Activated effector memory CD4-positive, alpha-beta T cell treated with Interleukin-2 at 50 U/mL for 16 hours (primary cell): ENCODE results near the gene RNASE13.
A peak's percentile ranks its signal among the peaks of the same experiment; 100 is the strongest.
"Not testable (repeated sequence)": the region's sequence is repeated elsewhere in the genome, so short reads cannot be mapped to it uniquely, and the experiment has no call there.

Experiments used
- DNase-seq: peaks from one replicate; pipeline ENCODE4 v3.0.0-alpha.2; 2020

RNASE13 gene

DNA sequence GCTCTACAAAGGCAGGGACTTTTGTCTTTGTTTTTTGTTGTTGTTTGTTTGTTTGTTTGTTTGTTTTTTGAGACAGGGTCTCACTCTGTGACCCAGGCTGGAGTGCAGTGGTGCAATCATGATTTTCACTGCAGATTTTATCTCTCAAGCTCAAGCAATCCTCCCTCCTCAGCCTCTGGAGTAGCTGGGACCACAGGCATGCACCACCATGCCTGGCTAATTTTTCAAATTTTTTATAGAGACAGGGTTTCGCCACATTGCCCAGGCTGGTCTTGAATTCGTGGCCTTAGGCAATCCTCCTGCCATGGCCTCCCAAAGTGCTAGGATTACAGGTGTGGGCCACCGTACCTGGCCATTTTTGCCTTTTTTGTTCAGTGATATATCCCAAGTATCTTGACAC is 6.3 kb upstream of the RNASE13 start:
- DNase-seq = not testable (repeated sequence)

DNA sequence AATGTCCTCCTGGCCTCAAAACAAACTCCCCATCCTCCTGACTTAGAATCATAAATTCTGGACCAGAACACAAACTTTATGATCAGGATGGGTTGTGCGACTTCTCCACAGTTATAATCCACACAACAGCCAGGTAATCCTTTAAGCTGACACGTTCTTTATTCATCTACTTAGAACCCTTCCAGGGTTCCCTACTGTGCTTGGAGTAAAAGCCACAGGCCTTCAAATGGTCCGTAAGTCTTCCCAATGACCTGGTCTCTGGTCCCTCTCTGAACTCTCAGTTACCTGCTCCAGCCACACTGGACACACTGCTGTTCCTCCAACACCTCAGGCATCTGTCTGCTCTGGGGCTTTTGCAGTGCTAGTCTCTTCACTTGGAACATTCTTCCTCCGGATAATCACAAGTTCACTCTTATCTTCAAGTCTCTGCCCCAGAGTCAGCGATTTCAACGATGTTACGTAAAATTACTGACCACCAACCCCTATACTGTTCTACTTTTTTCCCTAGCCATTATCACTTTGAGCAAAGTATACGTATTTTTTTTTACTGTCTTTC is 5.8 kb upstream of the RNASE13 start:
- no peak for DNase-seq

DNA sequence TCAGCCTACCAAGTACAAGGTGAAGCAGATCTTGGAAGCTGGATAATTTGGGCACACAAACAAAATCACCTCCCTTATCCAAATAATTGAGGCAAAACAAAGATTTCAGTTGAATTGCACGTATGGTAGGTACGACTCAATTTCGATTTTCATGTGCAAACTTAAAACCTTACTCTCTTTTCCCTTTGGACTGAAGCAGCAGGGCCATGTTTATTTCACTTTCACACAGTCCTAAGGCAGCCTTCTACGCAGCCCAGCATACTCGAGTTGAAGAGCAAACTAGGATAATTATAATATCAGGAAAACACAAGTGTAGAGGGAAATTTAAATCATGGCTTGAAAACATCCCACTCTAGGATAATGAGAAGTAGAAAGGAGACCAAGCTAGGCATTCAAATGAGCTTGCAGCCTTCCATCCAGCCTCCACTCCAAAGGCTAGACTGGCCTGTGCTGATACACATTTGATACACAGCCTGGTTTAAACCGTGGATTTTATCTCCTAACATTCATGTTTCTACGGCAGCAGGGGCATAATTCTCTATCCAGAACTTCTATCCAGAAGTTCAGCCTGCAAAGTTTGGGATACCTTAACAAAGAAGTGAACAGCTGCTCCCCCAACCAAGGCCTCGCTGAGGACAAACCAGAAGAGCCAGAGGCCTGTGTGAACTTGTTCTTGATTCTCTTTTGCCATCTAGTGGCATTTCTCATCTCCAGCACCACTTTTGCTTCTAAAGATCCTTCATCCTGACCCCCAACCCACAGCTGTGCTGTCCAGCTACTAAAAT is 5.2 kb upstream of the RNASE13 start:
- DNase-seq = no peak

DNA sequence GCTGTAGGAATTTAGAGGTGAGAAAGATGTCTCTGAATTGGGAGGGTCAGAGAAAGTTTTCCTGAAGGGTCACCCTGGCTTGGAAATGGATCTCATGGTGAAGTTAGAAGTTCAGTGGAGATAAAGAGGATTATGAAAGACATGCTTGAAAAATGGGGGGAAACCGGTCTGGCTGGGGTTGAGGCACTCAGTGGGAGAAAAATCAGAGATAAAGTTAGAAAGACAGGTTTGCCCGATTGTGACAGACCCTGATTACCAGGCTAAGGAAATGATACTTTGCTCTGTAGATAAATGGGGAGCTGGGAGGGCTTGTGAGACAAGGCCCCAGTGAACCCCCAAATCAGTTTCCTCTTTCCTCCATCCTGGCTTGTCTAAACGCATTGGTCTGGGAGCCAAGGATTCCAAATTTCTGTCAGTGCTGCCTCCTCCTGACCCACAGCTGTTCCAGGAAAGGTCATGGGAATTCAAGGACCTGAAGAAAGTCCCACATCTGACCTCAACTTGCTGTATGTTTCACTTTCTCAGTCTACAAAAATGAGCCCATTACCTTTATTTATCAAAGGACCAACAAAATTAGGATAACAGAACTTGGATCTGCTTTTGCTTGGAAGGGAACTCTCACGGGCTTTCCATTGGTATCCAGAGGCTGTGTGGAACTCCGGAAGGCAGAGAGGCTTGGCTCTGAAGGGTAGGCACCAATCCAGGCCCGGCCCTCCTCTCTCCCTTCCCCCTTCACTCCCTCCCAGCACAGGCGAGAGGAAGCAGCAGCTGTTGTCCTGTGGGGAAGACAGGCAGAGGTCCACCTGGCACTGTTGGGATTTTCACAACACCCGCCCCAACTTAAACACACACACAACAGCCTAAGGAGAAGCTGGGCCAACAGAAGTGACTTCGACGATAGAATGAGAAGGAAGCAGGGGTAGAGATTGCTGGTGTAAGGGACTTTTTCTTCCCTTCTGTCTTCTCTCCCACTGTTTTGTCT is 4.1 kb upstream of the RNASE13 start:
- no peak for DNase-seq

DNA sequence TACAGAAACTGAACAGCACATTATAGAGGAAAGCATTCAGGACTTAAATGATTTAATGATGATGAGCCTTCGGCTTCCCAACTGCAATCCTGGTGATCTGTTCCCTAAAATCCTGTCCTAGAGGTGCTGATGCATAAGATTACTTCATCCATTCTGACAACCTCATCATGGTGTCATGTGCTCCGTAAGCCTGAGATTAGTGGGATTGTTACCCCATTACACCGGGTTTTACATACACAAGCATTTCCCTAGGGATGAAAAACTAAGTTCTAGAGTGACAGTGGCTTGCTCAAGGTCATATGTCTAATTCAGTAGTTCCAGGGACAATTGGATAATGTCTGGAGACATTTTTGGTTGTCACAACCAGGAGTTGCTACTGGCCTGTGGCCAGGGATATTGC is 2.5 kb upstream of the RNASE13 start:
- DNase-seq = no peak

DNA sequence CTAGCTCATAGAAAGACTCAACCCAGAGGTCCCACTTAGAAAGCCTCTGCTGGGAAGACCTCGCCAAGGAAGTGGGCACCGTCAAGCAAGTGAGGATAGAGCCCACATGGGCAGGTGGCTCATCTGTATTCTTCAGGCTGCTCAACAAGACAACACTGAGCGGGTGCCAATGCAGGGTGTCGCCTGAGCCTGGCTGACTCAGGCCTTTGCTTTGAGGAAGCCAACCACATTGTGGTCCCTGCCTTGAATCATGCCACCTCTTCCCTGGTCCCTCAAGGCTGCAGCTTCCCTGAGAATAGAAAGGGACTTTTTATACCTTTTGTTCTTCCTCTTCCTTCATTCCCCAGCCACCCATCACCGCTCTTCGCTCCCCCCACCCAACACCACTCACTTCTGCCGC is 2.1 kb upstream of the RNASE13 start:
- no peak for DNase-seq

DNA sequence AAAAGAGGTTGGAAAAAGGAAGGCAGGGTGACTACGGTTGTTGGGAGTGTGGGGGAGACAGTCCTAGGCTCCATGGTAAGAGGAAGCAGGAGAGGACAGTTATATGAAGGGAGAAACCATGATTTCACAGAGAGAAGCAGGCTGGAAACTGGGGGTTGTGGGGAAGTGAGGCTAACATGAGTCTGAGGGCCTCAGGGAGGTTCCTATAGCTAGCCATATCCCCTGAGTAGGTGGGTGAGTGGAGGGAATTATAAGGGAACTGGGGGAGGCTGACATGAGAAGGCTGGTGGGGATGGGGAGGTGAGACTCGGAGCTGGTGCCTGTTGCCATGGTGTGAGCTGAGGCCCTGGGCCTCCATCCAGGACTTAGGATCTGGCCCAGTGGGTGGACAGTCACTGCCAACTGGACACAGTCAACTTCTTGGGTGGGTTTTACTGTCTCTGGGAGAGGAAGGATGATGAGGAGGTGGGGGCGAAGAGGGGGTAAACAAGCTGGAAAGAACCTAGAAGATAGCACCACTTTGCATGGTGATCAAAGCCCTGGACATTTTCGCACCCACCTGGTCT is 1.4 kb downstream of the RNASE13 start:
- no peak for DNase-seq

DNA sequence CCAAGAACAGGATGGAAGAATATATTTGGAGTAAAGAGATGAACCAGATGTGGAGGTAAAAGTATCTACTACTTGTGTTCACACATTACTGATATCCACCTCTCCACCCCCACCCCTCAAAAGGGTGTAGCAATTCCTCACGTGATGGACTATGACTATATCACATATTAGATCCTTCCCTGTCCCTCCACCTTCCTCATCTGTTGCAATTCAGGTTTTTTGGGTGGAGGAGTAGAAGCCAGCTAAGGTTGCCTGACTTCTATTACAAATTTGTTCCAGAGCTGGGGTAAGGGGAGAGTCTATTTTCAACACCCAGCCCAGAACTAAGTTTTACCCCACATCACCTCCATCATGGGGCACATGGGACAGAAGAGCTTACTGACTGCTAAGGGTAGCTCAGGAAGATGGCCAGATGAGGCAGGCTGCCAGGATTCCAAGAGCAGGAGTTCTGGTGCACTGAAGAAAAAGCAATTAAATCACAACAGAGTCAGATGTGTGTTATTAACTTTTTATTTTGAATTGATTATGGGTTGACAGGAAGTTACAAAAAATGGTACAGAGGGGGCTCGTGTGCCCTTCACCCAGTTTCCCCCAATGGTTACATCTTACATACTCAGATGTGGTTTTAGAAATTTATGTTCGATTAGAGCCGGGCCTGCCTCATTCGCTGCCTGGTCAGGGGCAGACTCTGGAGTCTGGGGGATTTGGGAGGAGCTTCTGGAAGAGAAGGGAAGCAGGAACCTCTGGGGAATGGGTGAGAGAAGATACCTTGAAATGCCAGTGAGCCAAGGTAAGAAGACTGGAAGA is 2.1 kb downstream of the RNASE13 start:
- DNase-seq = no peak

DNA sequence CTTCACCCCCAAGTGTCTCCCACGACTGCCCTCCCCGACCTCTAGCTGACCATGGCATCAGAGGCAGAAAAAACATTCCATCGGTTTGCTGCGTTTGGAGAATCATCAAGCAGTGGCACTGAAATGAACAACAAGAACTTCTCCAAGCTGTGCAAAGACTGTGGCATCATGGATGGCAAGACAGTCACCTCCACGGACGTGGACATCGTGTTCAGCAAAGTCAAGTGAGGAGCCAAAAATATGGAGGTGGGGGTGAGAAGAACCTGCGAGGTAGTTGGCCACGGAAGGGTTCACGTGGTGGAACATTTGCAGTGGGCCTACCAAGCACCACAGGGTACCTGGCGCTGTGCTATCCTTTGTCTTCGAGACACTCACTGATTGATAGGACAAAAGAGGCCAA is 4.1 kb downstream of the RNASE13 start:
- DNase-seq = no peak

DNA sequence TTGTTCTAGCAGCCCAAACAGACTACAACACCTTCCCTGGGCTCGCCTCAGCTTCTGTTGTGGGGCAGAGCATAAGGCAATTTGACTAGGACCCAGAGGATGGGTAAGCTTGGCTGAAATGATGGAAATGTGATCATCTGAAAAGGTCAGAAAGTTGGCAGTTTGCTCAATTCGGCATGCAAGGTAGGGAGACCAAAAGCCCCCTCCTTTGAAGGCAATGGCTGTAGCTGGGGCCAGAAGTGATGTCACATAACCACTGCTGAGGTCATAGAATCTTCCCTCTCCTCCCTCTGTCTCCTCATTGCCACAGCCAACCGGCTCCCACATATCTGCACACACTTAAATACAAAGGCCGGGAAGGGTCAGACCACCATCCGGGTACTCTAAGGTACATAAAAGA is 4.7 kb downstream of the RNASE13 start, which contains the start of gene TPPP2:
TSS of gene TPPP2 (plus strand) at position 301 of the 400 bp plus-strand sequence. CDS start 365 bp downstream, outside the sequence.
- DNase-seq = no peak

DNA sequence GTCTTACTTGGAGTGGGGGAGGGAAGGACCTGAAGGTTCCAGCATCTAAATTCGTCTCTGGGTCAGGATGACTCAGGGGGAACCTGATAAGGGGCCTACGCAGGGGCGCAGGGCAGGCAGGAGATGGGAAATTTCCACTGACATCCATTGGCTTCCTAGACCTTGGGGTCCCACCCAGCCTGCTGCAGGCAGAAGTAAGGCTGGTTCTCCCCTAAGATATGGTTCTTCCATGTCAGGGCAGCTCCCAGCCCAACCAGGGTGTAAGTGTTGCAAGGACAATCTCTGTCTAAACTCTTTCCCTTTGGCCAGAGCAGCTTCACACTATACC is 7.7 kb downstream of the RNASE13 start:
- no peak for DNase-seq

DNA sequence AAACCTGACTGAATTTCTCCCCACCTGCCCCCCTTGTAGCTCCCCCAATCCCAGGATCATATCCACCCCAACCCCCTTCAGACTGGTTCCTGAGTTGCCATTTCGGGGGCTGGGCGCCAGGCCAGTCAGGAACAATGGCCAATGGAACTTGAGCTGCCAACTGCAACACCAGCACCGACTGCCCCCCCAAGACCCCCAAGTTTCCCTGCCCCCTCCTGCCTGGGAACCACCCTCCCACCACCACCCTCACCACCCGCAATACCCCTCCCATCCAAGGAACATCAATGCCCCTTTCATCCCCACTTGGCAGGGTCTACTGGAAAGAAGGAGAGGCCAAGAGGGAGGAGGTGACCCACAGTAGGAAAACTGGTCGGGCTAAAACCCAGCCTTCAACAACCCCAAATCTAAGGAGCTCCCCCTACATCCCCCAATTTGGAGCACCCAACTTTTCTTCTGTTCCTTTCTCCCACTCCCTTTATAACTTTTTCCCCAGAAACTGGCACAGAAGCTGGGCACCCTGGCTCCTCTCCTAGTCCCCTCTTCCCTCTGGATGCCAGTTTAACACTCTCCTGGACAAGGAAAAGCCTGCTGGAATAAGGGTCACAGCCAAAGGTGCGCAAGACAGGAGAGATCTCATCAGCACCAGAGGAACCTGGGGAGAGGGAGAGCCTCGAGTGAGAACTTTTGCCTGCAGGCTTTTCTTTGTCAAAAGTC is 8.2 kb downstream of the RNASE13 start:
- no peak for DNase-seq

DNA sequence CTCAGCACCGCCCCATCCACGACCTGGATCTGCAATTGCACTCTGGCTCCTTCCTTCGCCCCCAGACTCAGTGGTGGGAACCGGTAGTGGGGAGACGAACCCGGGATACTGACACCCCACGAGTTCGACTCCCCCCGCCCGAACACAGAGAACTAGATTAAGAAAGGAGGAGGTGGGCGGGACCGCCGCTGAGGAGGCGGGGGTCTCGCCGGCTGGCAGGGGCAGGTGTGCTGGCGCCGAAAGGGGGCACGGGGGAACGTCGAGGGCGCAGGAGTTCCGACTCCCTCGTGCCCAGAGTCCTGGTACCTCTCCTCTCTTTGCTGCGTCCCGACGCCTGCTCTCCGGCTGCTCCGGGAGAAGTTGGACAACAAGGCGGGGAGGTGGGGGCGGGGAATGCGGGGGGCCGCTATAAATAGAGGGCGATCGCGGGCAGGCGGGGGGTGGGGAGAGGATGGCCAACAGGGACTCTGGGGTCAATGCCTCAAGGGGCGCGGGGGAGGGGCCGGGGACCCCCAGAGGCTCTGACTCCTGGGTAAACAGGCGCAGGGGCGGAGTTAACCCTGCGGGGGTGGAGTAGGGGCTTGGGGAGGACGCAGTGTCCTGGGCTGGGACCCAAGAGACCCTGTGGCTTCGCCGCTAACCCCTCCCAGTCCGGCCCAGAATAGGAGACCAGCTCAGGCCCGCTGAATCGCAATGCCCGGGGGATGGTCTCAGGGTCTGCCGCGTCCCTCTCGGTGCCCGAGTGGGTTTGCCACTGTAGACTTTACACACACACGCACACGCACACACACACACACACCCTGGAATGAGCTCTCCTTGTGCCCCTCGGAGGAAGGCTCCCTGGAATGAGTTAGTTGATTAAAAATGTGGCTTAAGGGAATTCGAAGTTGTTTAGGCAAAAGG is 9.0 kb downstream of the RNASE13 start:
- no peak for DNase-seq

DNA sequence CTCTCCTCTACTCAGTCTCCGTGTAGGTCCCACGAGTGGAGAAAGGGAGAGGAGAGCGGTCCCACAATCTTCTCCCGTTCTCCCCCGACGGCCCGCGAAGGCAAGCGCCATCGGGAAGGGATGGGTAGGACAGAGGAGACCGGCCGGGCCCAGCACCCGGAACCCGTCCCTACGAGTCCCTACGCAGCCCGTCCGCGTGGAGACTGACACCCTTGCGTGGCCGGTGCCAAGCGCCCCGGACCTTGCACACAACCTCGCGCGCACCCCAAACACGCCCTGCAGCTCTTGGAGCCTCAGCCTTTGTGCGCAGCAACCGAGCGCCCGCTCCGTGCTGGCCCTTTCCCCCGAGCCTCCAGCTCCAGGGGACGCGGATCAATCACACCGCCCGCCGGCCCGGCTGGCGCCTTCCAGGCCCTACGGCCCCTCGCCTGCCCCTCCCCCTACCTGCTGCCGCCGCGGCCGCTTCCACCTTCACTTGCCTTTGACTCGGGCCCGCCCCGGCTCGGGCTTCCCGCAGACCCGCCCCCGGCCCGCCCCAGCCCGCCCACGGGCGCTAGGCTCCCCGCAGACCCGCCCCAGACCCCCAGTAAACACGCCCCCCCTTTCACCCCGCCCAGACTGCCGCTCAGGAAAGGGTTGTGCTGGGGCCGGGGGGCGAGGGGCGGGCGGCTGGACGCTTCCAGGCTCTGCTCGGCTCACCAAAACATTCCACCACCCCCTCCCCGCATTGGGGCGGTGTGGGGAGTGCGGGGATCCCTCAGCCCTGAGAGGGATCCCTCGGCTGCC is 9.8 kb downstream of the RNASE13 start, which contains the start of gene NDRG2:
TSS of gene NDRG2 (minus strand) at position 477 of the 786 bp plus-strand sequence. CDS start 1,746 bp downstream, outside the sequence.
- peak; percentile 72 for DNase-seq

DNA sequence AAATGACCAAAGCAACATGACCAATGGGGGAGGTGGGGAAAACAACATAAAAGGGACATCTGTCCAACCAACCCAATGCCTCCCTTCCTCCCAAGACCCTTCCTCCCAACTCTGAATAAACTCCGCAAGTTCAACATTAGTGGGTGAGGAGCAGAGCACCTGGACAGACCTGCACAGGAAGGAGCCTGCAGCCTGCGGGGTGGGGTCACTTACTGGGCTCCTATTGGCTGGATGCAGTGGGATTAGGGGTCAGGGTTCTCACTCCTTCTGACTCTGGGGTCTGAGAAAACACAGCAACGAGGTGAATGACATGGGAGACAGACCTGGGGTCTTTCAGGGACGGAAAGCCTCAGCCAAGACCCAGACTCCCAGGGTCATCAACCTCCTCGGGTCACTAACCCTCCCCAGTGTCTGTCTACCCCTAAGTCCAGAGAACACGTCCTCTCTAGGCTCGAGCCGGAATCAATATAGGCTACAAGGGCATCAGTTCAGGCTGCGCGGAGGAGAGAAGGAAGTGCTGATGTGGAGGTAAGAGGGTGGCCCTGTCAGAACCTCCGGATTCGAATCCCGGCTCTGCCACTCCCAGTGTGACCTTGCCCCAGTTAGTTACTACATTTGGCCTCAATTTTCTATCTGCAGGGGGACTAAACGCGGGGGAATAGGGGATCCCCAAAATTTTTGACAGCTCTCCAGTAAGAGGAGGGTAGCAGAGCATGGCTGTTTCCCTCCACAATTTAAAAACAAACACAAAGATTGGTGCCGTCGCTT is 10.6 kb downstream of the RNASE13 start:
- no peak for DNase-seq

DNA sequence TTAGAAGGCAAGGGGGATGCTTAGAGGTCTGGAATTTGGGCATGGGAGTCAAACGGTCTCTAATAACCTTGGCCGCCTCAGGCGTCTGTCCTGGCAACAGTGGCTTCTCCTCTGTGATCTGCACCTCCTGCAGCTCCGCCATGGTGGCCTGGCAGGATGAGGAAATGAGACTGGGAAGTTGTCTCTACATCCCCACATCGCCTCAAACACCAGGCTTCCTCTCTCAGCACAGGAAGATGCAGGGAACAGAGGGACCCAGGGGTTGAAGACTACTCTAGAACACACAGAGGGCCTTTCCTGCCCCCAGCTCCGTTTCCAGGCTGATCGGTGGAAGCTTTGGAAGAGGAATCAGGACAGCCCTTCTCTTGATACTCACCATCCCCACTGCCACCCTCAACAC is 11.4 kb downstream of the RNASE13 start:
- no peak for DNase-seq

DNA sequence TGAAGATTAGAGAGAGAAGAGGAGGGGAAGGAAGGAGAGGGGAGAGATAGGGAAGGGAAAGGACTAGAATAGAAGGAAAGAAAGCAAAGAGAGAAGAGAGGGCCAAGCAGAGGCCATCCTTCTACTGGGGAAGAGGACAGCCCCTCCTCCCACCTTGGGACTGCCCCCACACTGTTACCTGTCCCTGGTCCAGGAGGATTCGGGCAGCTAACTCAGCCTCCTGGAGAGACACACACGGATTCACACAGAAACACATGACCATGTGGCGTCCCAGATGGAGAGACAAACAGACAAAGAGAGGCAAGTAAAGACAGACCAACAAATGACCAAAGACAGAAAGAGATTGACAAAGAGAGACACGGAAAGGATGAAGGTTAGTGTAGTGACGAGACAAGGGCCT is 11.9 kb downstream of the RNASE13 start:
- no peak for DNase-seq

DNA sequence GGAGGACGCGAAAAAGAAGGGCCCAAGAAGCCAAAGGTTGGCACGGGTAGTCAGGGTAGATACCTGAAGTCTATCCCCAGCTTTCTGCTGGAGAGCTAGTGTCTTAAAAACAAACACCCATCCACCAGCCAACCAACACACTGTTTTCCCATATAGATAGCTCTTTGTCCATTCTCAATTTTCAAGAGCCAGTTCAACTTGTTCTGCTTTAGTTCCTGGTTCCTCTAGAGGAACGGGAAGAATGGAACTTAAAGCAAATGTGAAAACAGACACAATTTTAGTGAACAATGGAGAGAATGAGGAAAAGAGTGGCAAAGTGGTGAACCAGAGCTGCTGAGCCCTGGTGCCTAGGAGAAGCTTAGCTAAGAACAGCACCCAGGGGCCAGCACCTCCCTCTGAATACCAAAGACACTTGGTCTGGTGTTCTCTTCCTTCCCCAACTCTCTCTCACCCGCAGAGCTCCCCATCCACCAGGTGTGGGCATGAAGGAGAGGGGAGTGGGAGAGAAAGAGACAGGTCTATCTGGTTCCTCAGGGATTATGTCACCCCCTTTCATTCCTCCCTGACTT is 13.5 kb downstream of the RNASE13 start:
- DNase-seq = no peak

DNA sequence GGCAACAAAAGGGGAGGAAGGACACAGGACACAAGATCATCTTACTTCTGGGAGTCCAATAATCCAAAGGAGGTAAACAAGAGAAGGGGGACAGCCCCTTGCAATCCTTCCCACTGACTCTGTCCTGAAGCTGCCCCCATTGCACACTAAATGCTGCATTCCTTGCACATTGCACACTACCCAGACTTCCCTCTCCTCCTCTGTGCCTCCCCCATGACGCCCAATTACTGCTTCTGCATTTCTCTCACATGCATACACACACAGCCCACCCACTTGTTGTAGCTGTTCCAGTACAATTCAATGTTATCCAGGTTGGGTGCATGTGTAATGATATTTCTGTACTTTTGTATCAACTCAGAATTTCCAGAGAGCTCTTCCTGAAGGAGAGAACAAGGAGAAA is 15.2 kb downstream of the RNASE13 start:
- DNase-seq = no peak
